GM12878 (cell line): Measurements from ENCODE around the gene TPP2. TPM values are rescaled to one million over a fixed set of nuclear protein-coding genes. Genes with fewer than 3 reads are reported as not detected.

Source experiments
- ATAC-seq: fragments of 200-7000 bp; cut with Tn5 transposase; 3 replicates; pipeline ENCODE4 v1.9.1; 2020; ENCODE audit warnings: mild to moderate bottlenecking, moderate library complexity
- BruUV-seq: library from RNA; stranded (reverse); fragments of 400-500 nt; replicated peaks from 2 replicates; lab custom pipeline; 2021; lab: Mats Ljungman, UMichigan
- CTCF ChIA-PET: fragments of 300-600 bp; sonication (Branson Sonifier 250); formaldehyde crosslinking; extraction: SDS; loops from one replicate; lab custom pipeline; 2021; ENCODE audit warnings: inconsistent platforms; lab: Yijun Ruan, JAX
- POLR2A ChIA-PET: fragments of 350-600 bp; formaldehyde crosslinking; extraction: SDS; loops from one replicate; lab custom pipeline; 2021; ENCODE audit warnings: inconsistent platforms; lab: Charles Lee
- RAD21 ChIA-PET: fragments of 300-600 bp; sonication (Branson Sonifier 250); formaldehyde crosslinking; loops from one replicate; lab custom pipeline; 2023; ENCODE audit warnings: antibody characterized with exemption; ENCODE audit not compliant: unreplicated experiment; lab: Charles Lee
- SMC1A ChIA-PET: fragments of 300-600 bp; sonication (Branson Sonifier 250); formaldehyde crosslinking; loops from one replicate; lab custom pipeline; 2023; ENCODE audit not compliant: unreplicated experiment, uncharacterized antibody; lab: Charles Lee
- DNase-seq: peaks from one replicate; pipeline ENCODE4 v3.0.0-alpha.2; 2011; ENCODE audit warnings: low read depth, low spot score
- FAIRE-seq: peaks from 3 replicates; lab custom pipeline; 2011; peaks lifted over from hg19 to GRCh38; lab: Jason Lieb, UNC
- H2AFZ ChIP-seq: 2 replicates; pipeline ENCODE4 v1.6.0; 2011; ENCODE audit warnings: low read depth, low read length, control low read depth; ENCODE audit not compliant: control insufficient read depth
- H3K27ac ChIP-seq: 2 replicates; pipeline ENCODE4 v1.5.1; 2011; ENCODE audit warnings: control low read depth; ENCODE audit not compliant: control insufficient read depth, insufficient read depth
- H3K27me3 ChIP-seq, 2 experiments: replicated peaks in 1 of 2; 2 replicates each; pipeline versions ENCODE4 v1.6.0 to v1.6.1; 2011; ENCODE audit warnings: low read length in 1 of 2; ENCODE audit not compliant: control insufficient read depth in 2 of 2, insufficient read depth in 2 of 2
- H3K36me3 ChIP-seq, 2 experiments: 2 replicates each; pipeline ENCODE4 v1.5.1; 2011; ENCODE audit warnings: low read length in 1 of 2; ENCODE audit not compliant: control insufficient read depth in 2 of 2, insufficient read depth in 2 of 2
- H3K4me1 ChIP-seq: 2 replicates; pipeline ENCODE4 v1.6.1; 2011; ENCODE audit warnings: mild to moderate bottlenecking, low read length, moderate library complexity, mixed read lengths; ENCODE audit not compliant: control insufficient read depth, insufficient read depth
- H3K4me2 ChIP-seq: 2 replicates; pipeline ENCODE4 v1.6.0; 2011; ENCODE audit warnings: control low read depth; ENCODE audit not compliant: control insufficient read depth, insufficient read depth
- H3K4me3 ChIP-seq: fragments of 200-600 bp; sonication (generic); 2 replicates; pipeline ENCODE4 v1.5.1; 2016
- H3K79me2 ChIP-seq: 2 replicates; pipeline ENCODE4 v1.6.0; 2011; ENCODE audit warnings: low read length; ENCODE audit not compliant: control insufficient read depth, insufficient read depth
- H3K9ac ChIP-seq: 2 replicates; pipeline ENCODE4 v1.8.0; 2011; ENCODE audit warnings: low read length, control low read depth, mixed read lengths; ENCODE audit not compliant: control insufficient read depth, insufficient read depth
- H3K9me3 ChIP-seq: replicated peaks from 3 replicates; pipeline ENCODE4 v1.5.1; 2011; ENCODE audit warnings: mild to moderate bottlenecking, low read length; ENCODE audit not compliant: control insufficient read depth, insufficient read depth
- H4K20me1 ChIP-seq: 2 replicates; pipeline ENCODE4 v1.6.0; 2011; ENCODE audit not compliant: control insufficient read depth, insufficient read depth
- CBFB ChIP-seq: IDR thresholded peaks from 2 replicates; pipeline ENCODE4 v1.6.1; 2016; ENCODE audit warnings: antibody characterized with exemption, low read depth
- CREB1 ChIP-seq: IDR thresholded peaks from 2 replicates; pipeline ENCODE4 v1.6.1; 2012; ENCODE audit warnings: low read depth, mild to moderate bottlenecking, inconsistent platforms
- DPF2 ChIP-seq: fragments of 450-650 bp; IDR thresholded peaks from 2 replicates; pipeline ENCODE4 v1.6.1; 2017; ENCODE audit warnings: mild to moderate bottlenecking
- ESRRA ChIP-seq: IDR thresholded peaks from 2 replicates; pipeline ENCODE4 v1.6.1; 2012; ENCODE audit warnings: mild to moderate bottlenecking, low read length, improper control_type of control experiment
- FOXM1 ChIP-seq: IDR thresholded peaks from 2 replicates; pipeline ENCODE4 v1.6.1; 2012; ENCODE audit warnings: low read depth, mild to moderate bottlenecking, inconsistent platforms, low read length, moderate library complexity
- HDAC6 ChIP-seq: fragments of 200-600 bp; sonication (generic); IDR thresholded peaks from one replicate; pipeline ENCODE4 v1.8.0; 2017; ENCODE audit warnings: antibody characterized with exemption; ENCODE audit not compliant: unreplicated experiment
- JUNB ChIP-seq: IDR thresholded peaks from 2 replicates; pipeline ENCODE4 v1.6.1; 2016; ENCODE audit warnings: antibody characterized with exemption, mild to moderate bottlenecking
- MYC ChIP-seq: IDR thresholded peaks from 2 replicates; pipeline ENCODE4 v1.6.1; 2011; ENCODE audit warnings: mild to moderate bottlenecking, low read length, moderate library complexity, inconsistent platforms; ENCODE audit not compliant: insufficient read depth, insufficient replicate concordance, insufficient read length, severe bottlenecking
- NBN ChIP-seq: fragments of 450-650 bp; IDR thresholded peaks from 2 replicates; pipeline ENCODE4 v1.6.1; 2016
- NR2F1 ChIP-seq: fragments of 450-650 bp; conservative IDR thresholded peaks from 2 replicates; pipeline ENCODE4 v1.6.1; 2017; ENCODE audit warnings: mild to moderate bottlenecking
- PAX8 ChIP-seq: fragments of 450-650 bp; IDR thresholded peaks from 2 replicates; pipeline ENCODE4 v1.6.1; 2017; ENCODE audit warnings: mild to moderate bottlenecking, moderate library complexity
- RBBP5 ChIP-seq: fragments of 200-600 bp; sonication (generic); conservative IDR thresholded peaks from 2 replicates; pipeline ENCODE4 v1.6.1; 2016
- SIN3A ChIP-seq: IDR thresholded peaks from 2 replicates; pipeline ENCODE4 v1.6.1; 2012; ENCODE audit warnings: low read depth, low read length, improper control_type of control experiment
- STAT1 ChIP-seq: fragments of 450-650 bp; conservative IDR thresholded peaks from 2 replicates; pipeline ENCODE4 v1.6.1; 2014; ENCODE audit warnings: antibody characterized with exemption, mild to moderate bottlenecking
- YBX1 ChIP-seq: fragments of 450-650 bp; IDR thresholded peaks from 2 replicates; pipeline ENCODE4 v1.6.1; 2016; ENCODE audit warnings: antibody characterized with exemption
- WGBS: methylation state at CpG from one replicate; pipeline ENCODE4 v1.1.6; 2016; ENCODE audit warnings: low lambda C conversion rate; ENCODE audit not compliant: insufficient replicate concordance, insufficient coverage; ENCODE audit errors: missing lambda C conversion rate; 5-methylcytosine and 5-hydroxymethylcytosine counted together
- in situ Hi-C: fragments of 300-500 bp; cut with MboI; formaldehyde crosslinking; loops from 9 replicates; pipeline ENCODE4 v1.14.3; 2018; ENCODE audit warnings: mixed read lengths
- intact Hi-C: fragments of 100-400 bp; cut with micrococcal nuclease; formaldehyde crosslinking; loops from one replicate; pipeline ENCODE4 v1.14.2; 2022; ENCODE audit not compliant: unreplicated experiment
- polyA plus RNA-seq, 11 experiments: library from polyadenylated mRNA; depleted of rRNA in 4 of 11; unstranded in 6 of 11; stranded (reverse) in 5 of 11; fragments of >200 nt; fragmentation: Nextera tagmentation in 4 of 11; fragmentation: Illumina TruSeq in 1 of 11; extraction: Ambion mirVana in 4 of 11; extraction: Trizol in 1 of 11; gene quantifications; 1 replicate in 1 of 11; 2 replicates in 10 of 11; pipeline versions ENCODE4 v1.2.1 to v1.2.3, GENCODE V29; 2011 to 2016; ENCODE audit warnings: inconsistent platforms in 2 of 11, missing spikeins in 2 of 11, low read depth in 1 of 11
- total RNA-seq, 4 experiments: library from RNA; depleted of rRNA in 3 of 4; stranded (reverse); fragments of >200 nt in 3 of 4; fragmentation: Illumina TruSeq in 1 of 4; extraction: Trizol in 1 of 4; gene quantifications; 2 replicates each; pipeline versions ENCODE4 v1.2.1 to v1.2.3, GENCODE V29; 2013 to 2021
- TF ChIP-seq, protein P1 (sequence below): fragments of 150-350 bp; IDR thresholded peaks from 2 replicates; pipeline ENCODE4 v1.6.1; 2014; ENCODE audit warnings: mild to moderate bottlenecking, low read depth, low read length
- TF ChIP-seq, protein P2 (sequence below): fragments of 150-350 bp; IDR thresholded peaks from 2 replicates; pipeline ENCODE4 v1.6.1; 2016; ENCODE audit warnings: low read depth, low read length
- TF ChIP-seq, protein P3 (sequence below): fragments of 450-650 bp; IDR thresholded peaks from 2 replicates; pipeline ENCODE4 v1.6.1; 2016; ENCODE audit warnings: mild to moderate bottlenecking
- TF ChIP-seq, protein P4 (sequence below): IDR thresholded peaks from 2 replicates; pipeline ENCODE4 v1.6.1; 2011; ENCODE audit warnings: mild to moderate bottlenecking, low read depth, low read length, moderate library complexity; ENCODE audit not compliant: insufficient replicate concordance

Gene TPP2
- total and polyA plus RNA-seq, 10 of the 15 experiments (the other 5 are each of a cell fraction or from before 2014, with no cell fraction given) = 18.4 to 82.3 (median 55.4) TPM

DNA sequence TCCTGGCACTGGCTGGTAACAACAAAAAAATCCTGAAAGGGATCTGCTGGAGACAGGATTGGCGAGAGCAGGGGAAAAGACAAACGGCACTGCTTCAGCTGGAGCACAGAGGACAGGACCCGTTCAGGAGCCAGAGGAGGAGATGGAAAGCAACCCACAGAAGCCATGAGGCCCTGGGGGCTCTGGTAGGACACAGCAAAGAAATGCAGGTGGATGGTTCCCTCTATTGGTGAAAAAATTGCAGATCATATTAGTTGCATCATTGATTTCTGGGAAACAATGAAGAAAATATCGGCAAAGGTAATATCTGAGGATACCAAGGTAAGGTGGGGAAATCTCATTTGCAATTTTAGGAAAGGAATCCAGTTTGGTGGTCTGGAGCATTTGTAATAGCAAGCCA, 25.7 kb upstream of the TPP2 start (continued):
- TF ChIP-seq, protein P1, sequence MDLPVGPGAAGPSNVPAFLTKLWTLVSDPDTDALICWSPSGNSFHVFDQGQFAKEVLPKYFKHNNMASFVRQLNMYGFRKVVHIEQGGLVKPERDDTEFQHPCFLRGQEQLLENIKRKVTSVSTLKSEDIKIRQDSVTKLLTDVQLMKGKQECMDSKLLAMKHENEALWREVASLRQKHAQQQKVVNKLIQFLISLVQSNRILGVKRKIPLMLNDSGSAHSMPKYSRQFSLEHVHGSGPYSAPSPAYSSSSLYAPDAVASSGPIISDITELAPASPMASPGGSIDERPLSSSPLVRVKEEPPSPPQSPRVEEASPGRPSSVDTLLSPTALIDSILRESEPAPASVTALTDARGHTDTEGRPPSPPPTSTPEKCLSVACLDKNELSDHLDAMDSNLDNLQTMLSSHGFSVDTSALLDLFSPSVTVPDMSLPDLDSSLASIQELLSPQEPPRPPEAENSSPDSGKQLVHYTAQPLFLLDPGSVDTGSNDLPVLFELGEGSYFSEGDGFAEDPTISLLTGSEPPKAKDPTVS = no peak
- no peak for TF ChIP-seq DPF2
- TF ChIP-seq, all 136 proteins: peak for 0

DNA sequence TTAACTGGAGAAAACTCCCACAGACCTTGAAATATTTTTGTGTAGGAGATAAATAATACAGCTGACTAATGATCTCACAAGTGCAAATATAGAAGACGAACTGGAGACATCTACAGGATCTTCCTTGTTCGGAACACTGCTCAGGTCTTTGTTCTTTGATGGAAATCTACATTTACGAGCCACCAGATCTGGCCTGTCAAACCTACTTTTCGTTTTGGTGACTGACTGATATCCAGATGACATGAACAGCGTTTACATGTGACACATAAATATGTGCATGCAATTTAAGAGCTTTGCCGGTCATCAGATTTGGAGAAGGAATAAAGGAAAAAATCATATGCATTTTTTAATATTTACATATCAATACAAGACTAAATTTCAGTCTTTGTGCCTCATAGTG, 24.5 kb upstream of the TPP2 start:
- Histone ChIP-seq H3K27ac (no peak overlapping the region), H3K4me1 (no peaks in the 10 kb centered on the region), H3K4me3 (no peak overlapping the region), H3K27me3 (0 out of 4 replicates have a peak, but pooled peaks cover 0 to 3% of the 10 kb centered on the region in 2 experiments), H3K4me2 (no peak overlapping the region), H3K36me3 (no peaks in the 10 kb centered on the region), H3K79me2 (no peaks in the 10 kb centered on the region), H4K20me1 (no peaks in the 10 kb centered on the region), H3K9ac (no peak overlapping the region), H3K9me3 (no peaks in the 10 kb centered on the region), H2AFZ (no peak overlapping the region)
- 20% methylated on average over 6 of the region's 6 CpGs for WGBS
- ChIA-PET CTCF (interaction anchor here (1.5 to 2.6 kb wide), 3 partner anchors 8 to 17 kb away, joined by 3 to 11 read pairs (median 9); no protein-coding TSS in a partner anchor), RAD21 (no interaction called here), SMC1A (interaction anchor here (0.9 to 1.5 kb wide), 3 partner anchors 15 to 273 kb away, joined by 4 to 5 read pairs (median 4); partner anchors contain the start of gene ERCC5), POLR2A (interaction anchor here (0.5 kb wide), 1 partner anchor 33 kb away, joined by 3 read pairs; no protein-coding TSS in a partner anchor)
- no peak for DNase-seq
- no peak for FAIRE-seq
- BruUV-seq = no TSS peak
- ATAC-seq = no peak
- in situ Hi-C loops (no loop called here), intact Hi-C loops (no loop called here)
- TF ChIP-seq RBBP5 = no peak
- TF ChIP-seq, protein P2, sequence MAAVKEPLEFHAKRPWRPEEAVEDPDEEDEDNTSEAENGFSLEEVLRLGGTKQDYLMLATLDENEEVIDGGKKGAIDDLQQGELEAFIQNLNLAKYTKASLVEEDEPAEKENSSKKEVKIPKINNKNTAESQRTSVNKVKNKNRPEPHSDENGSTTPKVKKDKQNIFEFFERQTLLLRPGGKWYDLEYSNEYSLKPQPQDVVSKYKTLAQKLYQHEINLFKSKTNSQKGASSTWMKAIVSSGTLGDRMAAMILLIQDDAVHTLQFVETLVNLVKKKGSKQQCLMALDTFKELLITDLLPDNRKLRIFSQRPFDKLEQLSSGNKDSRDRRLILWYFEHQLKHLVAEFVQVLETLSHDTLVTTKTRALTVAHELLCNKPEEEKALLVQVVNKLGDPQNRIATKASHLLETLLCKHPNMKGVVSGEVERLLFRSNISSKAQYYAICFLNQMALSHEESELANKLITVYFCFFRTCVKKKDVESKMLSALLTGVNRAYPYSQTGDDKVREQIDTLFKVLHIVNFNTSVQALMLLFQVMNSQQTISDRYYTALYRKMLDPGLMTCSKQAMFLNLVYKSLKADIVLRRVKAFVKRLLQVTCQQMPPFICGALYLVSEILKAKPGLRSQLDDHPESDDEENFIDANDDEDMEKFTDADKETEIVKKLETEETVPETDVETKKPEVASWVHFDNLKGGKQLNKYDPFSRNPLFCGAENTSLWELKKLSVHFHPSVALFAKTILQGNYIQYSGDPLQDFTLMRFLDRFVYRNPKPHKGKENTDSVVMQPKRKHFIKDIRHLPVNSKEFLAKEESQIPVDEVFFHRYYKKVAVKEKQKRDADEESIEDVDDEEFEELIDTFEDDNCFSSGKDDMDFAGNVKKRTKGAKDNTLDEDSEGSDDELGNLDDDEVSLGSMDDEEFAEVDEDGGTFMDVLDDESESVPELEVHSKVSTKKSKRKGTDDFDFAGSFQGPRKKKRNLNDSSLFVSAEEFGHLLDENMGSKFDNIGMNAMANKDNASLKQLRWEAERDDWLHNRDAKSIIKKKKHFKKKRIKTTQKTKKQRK = no peak
- TF ChIP-seq, protein P3, sequence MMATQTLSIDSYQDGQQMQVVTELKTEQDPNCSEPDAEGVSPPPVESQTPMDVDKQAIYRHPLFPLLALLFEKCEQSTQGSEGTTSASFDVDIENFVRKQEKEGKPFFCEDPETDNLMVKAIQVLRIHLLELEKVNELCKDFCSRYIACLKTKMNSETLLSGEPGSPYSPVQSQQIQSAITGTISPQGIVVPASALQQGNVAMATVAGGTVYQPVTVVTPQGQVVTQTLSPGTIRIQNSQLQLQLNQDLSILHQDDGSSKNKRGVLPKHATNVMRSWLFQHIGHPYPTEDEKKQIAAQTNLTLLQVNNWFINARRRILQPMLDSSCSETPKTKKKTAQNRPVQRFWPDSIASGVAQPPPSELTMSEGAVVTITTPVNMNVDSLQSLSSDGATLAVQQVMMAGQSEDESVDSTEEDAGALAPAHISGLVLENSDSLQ = no peak
- TF ChIP-seq SIN3A = no peak
- TF ChIP-seq YBX1 = no peak
- TF ChIP-seq, protein P4, sequence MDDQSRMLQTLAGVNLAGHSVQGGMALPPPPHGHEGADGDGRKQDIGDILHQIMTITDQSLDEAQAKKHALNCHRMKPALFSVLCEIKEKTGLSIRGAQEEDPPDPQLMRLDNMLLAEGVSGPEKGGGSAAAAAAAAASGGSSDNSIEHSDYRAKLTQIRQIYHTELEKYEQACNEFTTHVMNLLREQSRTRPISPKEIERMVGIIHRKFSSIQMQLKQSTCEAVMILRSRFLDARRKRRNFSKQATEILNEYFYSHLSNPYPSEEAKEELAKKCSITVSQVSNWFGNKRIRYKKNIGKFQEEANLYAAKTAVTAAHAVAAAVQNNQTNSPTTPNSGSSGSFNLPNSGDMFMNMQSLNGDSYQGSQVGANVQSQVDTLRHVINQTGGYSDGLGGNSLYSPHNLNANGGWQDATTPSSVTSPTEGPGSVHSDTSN = no peak
- no peak for TF ChIP-seq HDAC6
- TF ChIP-seq STAT1 = no peak
- no peak for TF ChIP-seq MYC
- TF ChIP-seq ESRRA = no peak
- TF ChIP-seq CBFB = no peak
- no peak for TF ChIP-seq JUNB
- TF ChIP-seq CREB1 = no peak
- no peak for TF ChIP-seq NBN
- TF ChIP-seq FOXM1 = no peak
- no peak for TF ChIP-seq PAX8
- TF ChIP-seq NR2F1 = no peak
